NCI-H748 treated with DMSO at 0.1 percent for 48 hours (cell line): ENCODE results near the gene TTC28.
"Not testable (repeated sequence)": the region's sequence is repeated elsewhere in the genome, so short reads cannot be mapped to it uniquely, and the experiment has no call there.

ENCODE experiments used
- DNase-seq: peaks from one replicate; lab custom pipeline; 2025; lab: John Stamatoyannopoulos, UW

TTC28 gene

GRCh38 chr22:28601915-28602314 lies 77.7 kb downstream of the TTC28 start:
- no peak for DNase-seq

DNA sequence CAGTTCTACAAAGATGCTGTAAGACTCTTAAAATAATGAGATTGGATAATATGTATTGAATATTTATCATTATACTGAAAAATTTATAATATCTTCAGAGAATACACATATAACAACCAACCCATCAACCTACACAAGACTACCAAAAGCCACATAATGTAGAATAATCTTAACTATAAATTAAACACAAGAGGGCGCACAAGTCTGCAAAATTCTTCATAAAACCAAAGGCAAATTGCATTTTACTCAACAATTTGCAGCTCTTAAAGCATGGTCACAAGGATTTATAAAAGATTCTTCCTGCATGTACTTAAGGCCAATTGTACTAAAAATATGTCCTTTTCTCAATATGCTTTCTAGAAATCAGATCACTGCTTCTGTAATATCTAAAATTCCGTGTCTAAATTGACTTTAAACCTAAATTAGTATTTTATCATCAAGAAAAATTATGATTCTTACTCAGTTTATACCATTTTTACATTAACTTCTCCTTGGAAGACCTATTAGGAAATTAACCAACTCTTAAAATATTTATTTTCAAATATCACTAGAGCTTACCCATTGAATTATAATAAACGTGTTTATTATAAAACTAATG lies 79.0 kb downstream of the TTC28 start:
- DNase-seq: peak; percentile 42

GRCh38 chr22:28599693-28600092 lies 79.9 kb downstream of the TTC28 start:
- DNase-seq: no peak

DNA sequence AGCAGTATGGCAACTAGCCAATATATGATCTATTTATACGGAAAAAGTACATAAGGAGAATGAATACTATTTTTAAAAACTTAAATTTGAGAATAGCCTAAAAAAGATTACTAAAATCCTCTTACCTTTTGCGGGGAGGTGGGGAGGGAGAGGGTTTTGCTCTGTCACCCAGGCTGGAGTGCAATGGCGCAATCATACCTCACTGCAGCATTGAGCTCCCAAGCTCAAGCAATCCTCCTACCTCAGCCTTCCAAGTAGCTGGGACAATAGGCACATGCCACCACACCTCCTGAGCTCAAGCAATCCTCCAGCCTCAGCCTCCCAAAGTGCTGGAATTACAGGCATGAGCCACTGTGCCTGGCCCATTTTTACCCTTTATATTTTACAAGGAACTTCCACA lies 82.0 kb downstream of the TTC28 start:
- DNase-seq: no peak

DNA sequence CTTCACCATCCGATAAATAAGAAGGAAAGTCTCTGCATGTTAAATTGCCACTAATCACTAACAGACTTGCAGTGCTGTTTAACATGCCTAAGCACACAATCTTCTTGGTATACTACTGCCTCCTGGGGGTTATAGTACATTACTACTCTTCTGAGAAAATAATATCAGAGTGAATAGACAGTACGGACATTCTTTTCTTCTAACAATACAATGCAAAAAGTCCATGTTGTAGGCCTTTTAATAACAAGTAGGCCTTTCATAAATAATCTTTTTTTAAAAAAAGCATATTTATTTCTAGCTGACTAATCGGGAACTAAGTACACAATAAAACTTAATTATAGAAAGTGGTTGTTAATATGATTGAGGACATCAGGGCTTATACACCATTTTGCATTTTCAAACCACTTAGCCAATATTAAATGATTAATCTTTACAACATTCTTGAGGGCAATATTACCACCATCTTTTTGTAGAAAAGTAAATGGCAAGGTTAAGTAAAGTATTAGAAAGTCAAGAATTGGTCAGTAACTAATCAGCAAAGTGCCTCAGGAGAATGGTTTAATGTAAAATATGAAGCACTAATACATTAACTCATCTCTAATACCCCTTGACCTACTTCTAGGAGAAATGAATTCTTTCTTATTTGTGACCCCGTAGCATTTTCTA lies 84.7 kb downstream of the TTC28 start:
- DNase-seq: peak; percentile 13

DNA sequence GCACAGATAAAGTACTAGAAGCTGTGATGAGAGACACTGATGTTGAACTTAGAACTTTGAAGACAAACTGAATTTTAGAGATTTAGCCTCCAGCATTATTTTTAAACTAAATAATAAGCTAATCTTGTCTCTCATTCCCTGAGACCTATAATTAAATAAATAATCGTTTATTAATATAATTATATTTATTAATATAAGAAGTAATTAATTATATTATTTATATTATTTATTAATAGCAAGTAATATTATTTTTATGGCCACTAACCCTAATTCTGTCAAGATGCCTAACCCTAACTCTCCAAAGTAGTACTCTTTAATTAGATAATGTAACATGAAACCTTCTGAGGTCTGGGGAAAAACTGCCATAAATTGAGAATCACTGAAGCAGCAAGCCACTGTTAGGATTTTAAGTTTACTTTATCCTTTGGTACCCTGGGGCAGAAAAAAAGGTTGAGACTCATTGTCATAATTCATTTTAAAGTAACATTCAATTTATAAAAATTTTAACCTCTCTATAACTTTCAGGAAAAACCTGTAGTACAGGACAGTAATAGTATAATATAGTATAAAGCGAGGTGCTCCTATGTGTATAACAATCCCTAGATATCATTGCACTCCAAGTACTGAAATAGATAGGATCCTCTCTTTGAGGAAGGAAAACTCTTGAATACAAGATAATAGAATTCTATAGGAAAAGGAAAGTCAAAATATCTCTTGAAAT lies 85.4 kb downstream of the TTC28 start:
- DNase-seq: no peak

GRCh38 chr22:28593299-28593698 lies 86.3 kb downstream of the TTC28 start:
- no peak for DNase-seq

GRCh38 chr22:28589102-28589750 lies 90.4 kb downstream of the TTC28 start:
- no peak for DNase-seq

DNA sequence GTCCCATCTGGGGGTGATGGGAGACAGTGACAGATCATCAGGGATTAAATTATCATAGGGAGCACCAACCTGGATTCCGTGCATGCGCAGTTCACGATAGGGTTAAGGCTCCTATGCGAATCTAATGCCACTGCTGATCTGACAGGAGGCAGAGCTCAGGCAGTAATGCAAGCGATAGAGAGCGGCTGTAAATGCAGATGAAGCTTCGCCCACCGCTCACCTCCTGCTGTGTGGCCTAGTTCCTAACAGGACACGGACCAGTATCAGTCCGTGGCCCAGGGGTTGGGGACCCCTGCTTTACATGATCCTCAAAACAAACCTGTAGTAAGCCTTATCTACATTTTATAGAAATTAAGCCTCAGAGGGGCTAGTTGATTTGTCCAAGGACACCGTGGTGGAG lies 94.3 kb downstream of the TTC28 start:
- DNase-seq: no peak

- no peak for DNase-seq
Observed at GRCh38 chr22:28582806-28583205, 96.8 kb downstream of the TTC28 start.

DNA sequence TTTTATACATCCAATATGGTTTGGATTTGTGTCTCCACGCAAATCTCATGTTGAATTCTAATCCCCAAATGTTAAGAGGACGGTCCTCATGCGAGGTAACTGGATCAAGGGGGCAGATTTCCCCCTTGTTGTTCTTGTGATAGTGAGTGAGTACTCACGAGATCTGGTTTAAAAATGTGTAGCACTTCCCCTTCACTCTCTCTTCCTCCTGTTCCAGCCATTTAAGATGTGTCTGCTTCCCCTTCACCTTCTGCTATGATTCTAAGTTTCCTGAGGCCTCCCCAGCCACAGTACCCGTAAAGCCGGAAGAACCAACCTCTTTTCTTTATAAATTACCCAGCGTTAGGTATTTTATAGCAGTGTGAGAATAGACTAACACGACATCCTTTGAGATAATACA lies 98.6 kb downstream of the TTC28 start:
- DNase-seq: no peak

- DNase-seq: no peak
Observed at GRCh38 chr22:28576162-28576561, 103.5 kb downstream of the TTC28 start.

- DNase-seq: no peak
Observed at GRCh38 chr22:28574159-28574788, 105.4 kb downstream of the TTC28 start.

- DNase-seq: no peak
Observed at GRCh38 chr22:28570696-28571373, 108.8 kb downstream of the TTC28 start.

GRCh38 chr22:28568974-28569373 lies 110.7 kb downstream of the TTC28 start:
- DNase-seq: not testable (repeated sequence)

- no peak for DNase-seq
Observed at GRCh38 chr22:28568099-28568498, 111.5 kb downstream of the TTC28 start.

DNA sequence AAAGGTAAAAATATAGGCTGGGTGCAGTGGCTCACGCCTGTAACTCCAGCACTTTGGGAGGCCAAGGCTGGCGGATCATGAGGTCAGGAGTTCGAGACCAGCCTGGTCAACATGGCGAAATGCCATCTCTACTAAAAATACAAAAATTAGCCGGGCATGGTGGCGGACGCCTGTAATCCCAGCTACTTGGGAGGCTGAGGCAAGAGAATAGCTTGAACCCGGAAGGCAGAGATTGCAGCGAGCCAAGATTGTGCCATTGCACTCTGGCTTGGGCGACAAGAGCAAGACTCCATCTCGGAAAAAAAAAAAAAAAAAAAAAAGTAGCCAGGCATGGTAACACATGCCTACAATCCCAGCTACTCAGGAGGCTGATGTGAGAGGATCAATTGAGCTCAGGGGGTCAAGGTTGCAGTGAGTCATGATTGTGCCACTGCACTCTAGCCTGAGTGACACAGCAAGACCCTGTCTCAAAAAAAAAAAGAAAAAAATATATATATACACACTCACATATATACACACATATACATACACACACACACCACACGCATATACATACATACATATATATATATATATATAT lies 112.6 kb downstream of the TTC28 start:
- DNase-seq: not testable (repeated sequence)

DNA sequence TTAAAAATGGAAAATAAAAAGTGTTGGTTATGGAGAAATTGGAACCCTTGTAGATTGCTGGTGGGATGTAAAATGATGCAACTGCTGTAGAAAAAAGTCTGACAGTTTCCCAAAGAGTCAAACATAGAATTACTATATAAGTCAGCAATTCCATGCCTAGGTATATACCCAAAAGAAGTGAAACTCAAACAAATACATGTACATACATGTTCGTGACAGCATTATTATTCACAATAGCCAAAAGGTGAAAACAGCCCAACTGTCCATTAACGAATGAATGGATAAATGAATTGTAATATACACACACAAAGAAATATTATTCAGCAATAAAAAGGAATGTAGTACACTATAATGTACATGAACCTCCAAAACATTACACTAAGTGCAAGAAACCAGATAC lies 116.0 kb downstream of the TTC28 start:
- DNase-seq: no peak

DNA sequence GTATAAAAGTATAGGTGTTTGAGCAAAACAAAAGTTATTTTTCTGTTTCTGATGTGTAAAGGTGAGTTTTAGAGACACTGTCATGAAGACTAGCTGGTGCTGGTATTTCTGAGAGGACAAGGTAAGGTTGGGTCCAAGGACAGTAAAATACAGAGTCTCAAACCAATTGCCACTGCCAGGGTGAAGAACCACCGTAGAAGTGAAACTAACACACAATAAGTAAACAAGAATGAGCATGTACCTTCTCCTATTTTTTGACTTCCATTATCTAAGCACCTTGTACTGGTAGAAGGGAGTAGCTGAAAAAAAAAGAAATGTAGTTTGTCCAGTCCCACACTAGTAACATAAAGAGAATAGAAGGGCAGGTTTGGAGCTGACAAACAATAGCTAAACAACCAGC lies 117.3 kb downstream of the TTC28 start:
- DNase-seq: no peak

DNA sequence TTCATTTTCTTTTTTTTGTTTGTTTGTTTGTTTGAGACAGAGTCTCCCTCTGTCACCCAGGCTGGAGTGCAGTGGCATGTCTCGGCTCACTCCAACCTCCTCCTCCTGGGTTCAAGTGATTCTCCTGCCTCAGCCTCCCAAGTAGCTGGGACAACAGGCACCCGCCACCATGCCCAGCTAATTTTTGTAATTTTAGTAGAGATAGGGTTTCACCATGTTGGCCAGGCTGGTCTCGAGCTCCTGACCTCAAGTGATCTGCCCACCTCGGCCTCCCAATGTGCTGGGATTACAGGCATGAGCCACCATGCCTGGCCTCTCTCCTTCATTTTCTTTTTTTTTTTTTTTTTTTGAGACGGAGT lies 118.9 kb downstream of the TTC28 start:
- not testable (repeated sequence) for DNase-seq

DNA sequence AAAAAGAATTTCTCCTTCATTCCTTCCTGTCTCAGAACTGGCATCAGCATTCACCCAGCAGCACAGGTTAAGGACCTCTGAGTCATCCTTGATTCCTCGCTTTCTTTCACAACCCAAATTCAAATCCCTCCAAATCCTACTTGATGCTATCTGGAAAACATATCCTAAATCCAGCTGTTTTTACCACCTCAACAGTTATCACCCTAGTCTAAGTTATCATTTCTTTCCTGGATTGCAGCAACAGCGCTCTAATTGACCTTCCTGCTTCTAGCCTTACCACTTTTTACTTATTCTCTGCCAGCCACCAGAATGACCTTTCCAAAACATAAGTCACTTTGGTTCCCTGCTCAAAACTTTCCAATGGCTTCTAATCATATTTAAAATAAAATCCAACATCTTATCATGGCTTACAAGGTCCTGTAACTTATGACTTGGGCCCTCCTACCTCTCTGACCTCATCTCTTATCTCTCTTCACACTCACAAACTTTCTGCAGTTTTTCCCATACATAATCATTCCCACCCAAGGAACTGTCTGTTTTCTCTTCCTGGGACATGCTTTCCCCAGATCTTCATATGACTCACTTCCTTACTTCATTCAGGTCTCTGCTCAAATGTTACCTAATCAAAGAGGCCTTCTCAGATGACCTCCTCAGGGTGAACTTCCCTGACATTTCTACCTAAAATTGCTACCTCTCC lies 119.4 kb downstream of the TTC28 start:
- no peak for DNase-seq
